Osteocyte (in vitro differentiated cells): Measurements from ENCODE around the gene DLGAP4. TPM values are rescaled to one million over a fixed set of nuclear protein-coding genes. Genes with fewer than 3 reads are reported as not detected.
A peak's percentile ranks its signal among the peaks of the same experiment; 100 is the strongest.

Source experiments
- DNase-seq: peaks from one replicate; pipeline ENCODE4 v3.0.0; 2021; ENCODE audit warnings: mixed read lengths; ENCODE audit not compliant: unreplicated experiment; ENCODE audit errors: extremely low spot score
- H3K27ac Mint-ChIP-seq: one replicate; pipeline ENCODE4 v1.8.0; 2021; ENCODE audit warnings: mild to moderate bottlenecking, mixed read lengths; ENCODE audit not compliant: unreplicated experiment
- H3K27me3 Mint-ChIP-seq: one replicate; pipeline ENCODE4 v1.8.0; 2021; ENCODE audit warnings: mixed read lengths; ENCODE audit not compliant: unreplicated experiment
- H3K36me3 Mint-ChIP-seq: one replicate; pipeline ENCODE4 v1.8.0; 2021; ENCODE audit warnings: mixed read lengths; ENCODE audit not compliant: unreplicated experiment
- H3K4me1 Mint-ChIP-seq: one replicate; pipeline ENCODE4 v1.8.0; 2021; ENCODE audit warnings: mixed read lengths; ENCODE audit not compliant: unreplicated experiment
- H3K4me3 Mint-ChIP-seq: one replicate; pipeline ENCODE4 v1.8.0; 2021; ENCODE audit warnings: mild to moderate bottlenecking, moderate library complexity, mixed read lengths; ENCODE audit not compliant: unreplicated experiment
- H3K9me3 Mint-ChIP-seq: one replicate; pipeline ENCODE4 v1.8.0; 2021; ENCODE audit warnings: mixed read lengths; ENCODE audit not compliant: unreplicated experiment
- CTCF ChIP-seq: fragments of 200-600 bp; sonication (generic); IDR thresholded peaks from 2 replicates; pipeline ENCODE4 v1.5.0; 2021; ENCODE audit warnings: antibody characterized with exemption, mild to moderate bottlenecking, moderate library complexity
- total RNA-seq: library from RNA; stranded (reverse); gene quantifications from 2 replicates; pipeline ENCODE4 v1.2.1, GENCODE V29; 2021

Gene DLGAP4
- total RNA-seq, 1 donor from 2014 or later = 134 TPM

DNA sequence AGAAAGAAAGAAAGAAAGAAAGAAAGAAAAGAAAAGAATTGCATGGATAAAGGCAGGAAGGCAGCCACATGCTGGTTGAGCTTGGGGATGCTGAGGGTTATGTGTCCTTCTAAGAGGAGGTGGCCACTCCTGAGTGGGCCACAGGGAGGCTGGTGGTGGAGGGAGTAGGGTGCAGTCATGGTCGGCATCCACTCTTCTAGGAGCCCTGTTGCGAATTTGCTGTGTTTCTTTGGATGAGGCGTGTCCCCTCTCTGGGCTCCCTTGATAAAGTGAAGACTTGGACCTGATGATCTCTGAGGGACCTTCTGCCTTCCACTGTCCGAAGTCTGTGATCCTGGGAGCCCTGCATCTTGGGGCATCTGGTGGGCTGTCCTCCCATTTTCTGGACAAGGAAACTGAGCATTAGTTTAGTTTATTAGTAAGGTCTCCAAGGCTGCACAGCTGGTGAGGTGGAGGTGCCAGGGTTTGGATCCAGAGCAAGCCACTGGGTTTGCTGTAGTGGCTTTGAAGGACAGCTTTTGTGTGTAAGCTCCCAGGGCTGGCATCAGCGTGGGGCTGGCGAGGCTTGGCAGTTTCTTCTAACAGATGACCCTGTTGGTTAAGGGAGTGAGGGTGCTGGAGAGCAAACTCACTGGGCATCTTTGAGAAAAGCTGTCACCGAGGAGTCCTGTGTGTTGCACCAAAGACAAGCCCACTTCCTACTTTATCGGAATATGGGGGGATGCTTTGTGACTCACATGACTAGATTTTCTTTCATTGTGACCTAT lies 4.3 kb downstream of the DLGAP4 start:
- Mint-ChIP-seq H3K4me3 (no peak overlapping the region), H3K27me3 (peaks cover 51% of the 10 kb centered on the region)
- no peak for TF ChIP-seq CTCF

DNA sequence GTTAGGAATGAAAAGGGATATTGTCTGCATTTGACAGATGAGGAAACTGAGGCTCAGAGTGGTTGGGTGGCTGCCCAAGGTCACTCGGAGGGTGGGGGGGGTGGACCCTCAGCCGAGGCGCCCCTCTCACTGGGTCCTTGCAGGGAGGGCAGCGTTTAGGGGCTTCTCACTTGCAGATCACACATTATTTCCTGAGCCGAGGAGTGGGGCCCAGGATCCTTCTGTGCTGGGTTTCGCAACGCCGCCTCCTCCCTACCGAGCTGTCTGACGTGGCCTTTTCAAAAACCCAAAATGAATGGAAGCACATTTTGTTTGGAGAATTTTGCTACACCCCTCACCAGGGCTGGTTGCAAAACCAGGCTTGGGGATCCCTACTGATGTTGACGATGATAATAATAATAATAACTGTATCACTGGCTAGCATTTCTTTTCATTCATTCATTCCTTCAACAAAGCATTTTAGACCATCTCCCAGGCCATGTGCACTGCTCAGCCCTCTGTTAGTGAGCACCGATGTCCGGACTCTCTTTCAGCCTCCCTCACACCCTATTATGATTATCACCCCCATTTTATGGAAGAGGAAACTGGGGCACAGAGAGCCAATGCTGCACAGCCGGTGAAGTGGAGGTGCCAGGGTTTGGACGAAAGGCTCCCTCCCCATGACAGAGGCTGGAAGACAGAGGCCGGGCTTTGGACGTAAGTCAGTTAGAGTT lies 5.2 kb downstream of the DLGAP4 start:
- peaks cover 49% of the 10 kb centered on the region for H3K27me3 Mint-ChIP-seq
- no peaks in the 10 kb centered on the region for H3K36me3 Mint-ChIP-seq
- H3K9me3 Mint-ChIP-seq = no peaks in the 10 kb centered on the region
- no peak overlapping the region for H3K4me3 Mint-ChIP-seq
- peak; percentile 53 for DNase-seq
- H3K27ac Mint-ChIP-seq = no peak overlapping the region
- H3K4me1 Mint-ChIP-seq = peaks cover 2% of the 10 kb centered on the region
- TF ChIP-seq CTCF = no peak

More for the DNA sequence above, 4.3 kb downstream of the DLGAP4 start:
- Mint-ChIP-seq H3K4me1 (peaks cover 4% of the 10 kb centered on the region), H3K27ac (no peak overlapping the region), H3K36me3 (no peaks in the 10 kb centered on the region), H3K9me3 (no peaks in the 10 kb centered on the region)
- peak; percentile 65 for DNase-seq

DNA sequence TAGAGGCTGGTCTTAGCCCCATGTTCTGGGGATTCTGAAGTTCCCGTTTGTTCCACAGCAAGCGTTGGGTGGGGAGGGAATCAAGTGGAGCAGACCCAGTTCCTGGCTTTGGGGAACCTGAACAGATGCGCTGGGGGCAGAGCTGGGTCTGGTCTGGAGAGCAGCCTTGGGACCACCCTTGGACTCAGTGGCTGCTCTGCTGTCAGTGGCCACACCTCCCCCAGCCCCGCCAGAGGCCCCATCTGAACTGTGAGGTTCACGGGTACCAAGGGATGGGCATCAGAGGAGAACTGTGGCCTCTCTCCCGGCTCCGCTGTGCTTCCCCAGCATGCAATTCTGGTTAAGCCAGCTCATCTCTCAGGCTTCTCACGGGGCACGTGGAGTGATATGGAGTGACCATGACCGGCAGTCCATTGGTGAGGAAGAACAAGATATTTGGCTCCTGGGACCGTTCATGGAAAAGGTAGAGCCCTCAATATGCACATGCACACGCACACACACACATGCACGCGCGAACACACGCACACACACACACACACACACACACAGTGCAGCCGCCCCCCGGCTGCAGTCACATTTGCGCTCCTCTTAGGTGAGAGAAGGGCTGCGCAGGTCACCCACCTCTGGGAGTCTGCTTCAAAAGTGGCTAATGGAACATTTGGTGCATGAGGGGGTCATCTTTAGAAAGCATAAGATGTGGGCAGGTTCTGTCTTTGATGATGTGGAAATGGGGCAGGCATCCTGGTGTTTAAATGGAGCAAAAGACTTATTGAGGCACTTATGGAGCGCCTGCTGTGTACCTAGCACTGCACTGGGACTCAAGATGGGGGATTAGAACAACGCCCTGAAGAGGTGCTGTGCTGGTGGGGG lies 6.0 kb downstream of the DLGAP4 start:
- Mint-ChIP-seq H3K27ac (no peak overlapping the region), H3K27me3 (peaks cover 49% of the 10 kb centered on the region), H3K36me3 (no peaks in the 10 kb centered on the region), H3K4me3 (no peak overlapping the region), H3K4me1 (peaks cover 2% of the 10 kb centered on the region), H3K9me3 (no peaks in the 10 kb centered on the region)
- TF ChIP-seq CTCF = no peak
- peak; percentile 80 for DNase-seq

- H3K9me3 Mint-ChIP-seq = no peaks in the 10 kb centered on the region
- H3K4me3 Mint-ChIP-seq = no peak overlapping the region
- peaks cover 46% of the 10 kb centered on the region for H3K27me3 Mint-ChIP-seq
- peak; percentile 75 for DNase-seq
- H3K27ac Mint-ChIP-seq = no peak overlapping the region
- H3K4me1 Mint-ChIP-seq = no peaks in the 10 kb centered on the region
- H3K36me3 Mint-ChIP-seq = no peaks in the 10 kb centered on the region
- no peak for TF ChIP-seq CTCF
Observed at GRCh38 chr20:36312724-36313441, 6.7 kb downstream of the DLGAP4 start.
